GM19099 (cell line): ENCODE data around the gene OCA2.

Experiments
- POLR2A ChIP-seq: IDR thresholded peaks from 3 replicates; pipeline ENCODE4 v1.6.1; 2011; ENCODE audit warnings: low read depth; ENCODE audit not compliant: insufficient read length; ENCODE audit errors: extremely low read depth

OCA2 gene

DNA sequence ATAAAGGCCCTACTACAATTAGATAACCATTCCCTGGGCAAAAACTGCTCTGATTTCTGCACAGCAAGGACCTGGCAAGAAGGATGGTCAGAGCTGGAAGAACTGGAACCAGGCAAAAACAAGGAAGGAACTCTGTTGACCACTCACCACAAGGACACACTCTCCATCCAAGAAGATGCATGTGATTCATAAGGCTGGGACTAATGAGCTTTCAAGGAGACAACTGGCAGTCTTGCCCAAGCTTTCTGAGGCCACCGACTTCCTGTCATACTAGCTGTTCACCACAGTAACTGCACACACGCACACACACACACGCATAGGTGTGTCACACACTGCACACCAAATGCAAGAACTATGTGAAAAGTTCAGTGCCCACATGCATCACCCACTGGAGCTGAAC is 256.6 kb downstream of the OCA2 start:
- TF ChIP-seq POLR2A, result no peak

DNA sequence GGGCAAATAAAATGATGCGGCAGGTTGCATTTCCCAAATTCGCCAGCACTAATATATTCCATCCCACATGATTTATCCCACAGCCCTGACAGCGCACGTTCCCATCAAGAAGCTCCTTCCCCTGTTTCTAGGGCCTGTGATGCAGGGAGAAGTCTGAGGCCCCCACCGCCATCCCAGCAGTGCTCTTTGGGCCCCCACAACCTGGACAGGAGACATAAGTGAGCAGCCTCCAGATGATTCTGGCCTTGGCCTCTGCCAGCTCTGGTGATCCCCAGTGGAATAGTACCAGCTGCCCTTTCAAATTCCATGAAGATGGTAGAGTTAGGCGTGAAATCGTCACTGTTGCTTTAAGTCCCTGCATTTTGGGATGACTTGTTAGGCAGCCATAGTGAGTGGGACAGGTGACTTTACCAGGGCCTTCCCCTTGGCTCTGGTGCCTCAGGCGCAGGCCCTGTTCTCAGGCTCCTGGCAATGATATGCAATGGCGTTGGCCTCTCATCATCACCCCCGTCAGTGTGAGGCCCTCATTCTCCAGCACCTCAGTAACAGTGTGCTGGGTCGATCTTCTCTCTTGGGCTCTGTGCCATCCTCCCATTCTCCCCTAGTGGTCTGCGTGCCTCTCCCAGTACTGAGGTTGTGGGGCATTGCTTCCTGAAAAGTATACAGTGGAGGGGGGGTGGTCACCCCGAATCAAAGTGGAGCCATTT is 263.7 kb downstream of the OCA2 start:
- TF ChIP-seq POLR2A, result no peak

DNA sequence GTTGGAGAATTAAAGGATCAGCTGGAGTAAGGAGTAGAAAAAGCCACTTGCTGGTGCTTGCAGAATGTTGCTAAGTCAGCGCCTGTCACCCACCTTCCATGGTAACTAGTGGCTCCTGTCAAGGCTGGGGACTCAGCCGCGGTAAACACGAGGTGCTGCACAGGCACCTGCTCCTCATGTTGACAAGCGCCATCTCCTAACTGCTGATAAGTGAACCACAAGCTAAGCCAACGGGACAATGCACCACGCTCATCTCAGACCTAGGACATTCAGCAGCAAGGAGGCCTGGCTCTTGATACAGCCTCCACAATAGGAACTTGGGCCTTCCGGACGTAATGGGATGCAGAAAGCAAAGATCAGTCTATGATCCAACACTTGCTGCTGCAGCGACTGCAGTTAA is 264.4 kb downstream of the OCA2 start:
- TF ChIP-seq POLR2A, result no peak

DNA sequence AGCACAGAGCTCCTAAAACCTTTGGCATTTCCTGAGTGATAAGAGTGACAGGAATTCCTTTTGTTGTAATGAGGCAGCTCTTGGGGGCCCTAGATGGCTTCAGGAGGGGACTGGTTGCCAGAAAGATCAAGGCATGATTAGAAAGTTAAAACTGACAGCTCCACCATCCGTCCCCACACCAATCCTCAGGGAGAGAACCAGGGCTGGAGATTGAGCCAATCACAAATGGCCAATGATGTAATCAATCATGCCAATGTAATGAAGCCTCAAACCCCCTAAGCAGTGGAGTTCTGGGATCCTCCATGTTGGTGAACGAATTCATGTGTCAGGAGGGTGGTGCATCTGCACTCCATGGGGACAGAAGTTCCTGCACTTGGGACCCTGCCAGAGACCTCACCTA is 265.1 kb downstream of the OCA2 start:
- no peak for TF ChIP-seq POLR2A

DNA sequence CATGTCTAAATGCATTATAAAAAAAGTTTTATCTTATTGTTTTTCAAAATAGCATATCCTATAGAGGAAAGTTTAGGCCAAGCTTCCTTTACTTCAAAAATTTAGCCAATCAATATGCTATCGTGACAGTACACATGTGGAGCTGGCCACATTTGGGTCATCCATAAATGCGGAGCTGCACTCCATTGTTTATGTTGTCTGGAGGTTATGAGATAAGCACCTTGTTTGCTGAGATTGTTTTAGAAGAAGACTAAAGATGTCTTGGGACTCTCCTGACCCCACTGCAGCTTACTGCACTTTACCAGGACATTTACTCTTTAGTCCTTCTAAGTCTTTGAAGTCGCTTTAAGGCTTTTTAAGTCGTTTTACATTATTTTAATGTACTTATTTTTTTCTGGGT is 265.9 kb downstream of the OCA2 start:
- TF ChIP-seq POLR2A, result no peak

DNA sequence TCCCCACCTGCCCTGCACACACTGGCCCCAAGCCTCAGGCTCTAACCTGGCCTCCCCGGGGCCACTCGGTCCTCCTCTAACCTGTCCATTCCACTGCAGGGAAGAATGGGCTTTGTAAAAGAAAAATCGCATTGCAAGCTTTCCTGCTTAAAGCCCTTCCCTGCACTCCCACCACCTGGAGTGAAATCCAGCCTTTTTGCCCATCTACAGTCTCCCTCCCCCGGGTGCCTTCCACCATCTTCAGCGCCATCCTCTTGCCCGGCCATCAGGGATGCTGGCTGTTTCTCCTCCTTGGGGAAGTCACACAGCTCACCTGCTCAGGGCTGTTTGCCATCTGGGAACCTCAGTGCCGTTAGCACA is 266.9 kb downstream of the OCA2 start:
- no peak for TF ChIP-seq POLR2A

DNA sequence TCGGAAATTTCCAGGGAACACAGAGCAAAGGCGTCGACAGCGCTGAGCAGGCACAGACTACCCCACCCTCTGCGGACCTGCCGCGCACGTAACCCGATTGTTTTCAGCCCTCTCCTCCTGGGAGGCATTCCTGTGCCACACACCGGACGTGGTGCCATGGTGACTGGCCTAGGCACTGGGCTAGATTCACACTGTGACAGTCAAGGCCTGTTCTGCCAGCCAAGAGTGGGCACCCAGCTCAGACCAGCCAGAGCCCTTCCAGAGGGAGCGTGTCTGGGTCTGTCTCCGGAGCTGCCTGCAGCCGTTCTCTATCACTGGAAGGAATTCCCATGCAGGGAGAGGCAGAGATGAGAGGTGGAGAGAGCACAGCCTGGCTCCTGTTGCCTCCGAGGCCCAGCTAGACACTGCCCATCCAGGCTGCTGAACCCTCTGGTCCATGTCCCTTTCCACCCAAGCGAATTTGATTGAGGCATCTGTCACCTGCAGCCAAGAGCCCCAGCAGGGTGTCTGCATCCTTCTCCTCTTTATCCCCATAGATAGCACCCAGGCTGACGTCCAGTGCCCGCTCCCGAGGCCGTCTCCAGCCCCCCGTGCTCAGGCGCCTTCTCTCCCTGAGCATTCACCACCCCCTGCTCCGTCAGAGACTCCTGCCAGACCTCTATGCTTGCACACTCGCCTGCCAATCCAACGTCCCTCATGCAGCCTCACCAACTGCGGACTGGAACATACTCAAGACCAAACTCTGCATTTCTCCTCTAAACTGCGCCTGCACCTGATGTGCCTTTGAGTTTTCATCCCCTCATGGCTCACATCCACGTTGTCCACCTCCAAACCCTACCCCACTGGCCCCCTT is 267.5 kb downstream of the OCA2 start:
- no peak for TF ChIP-seq POLR2A

DNA sequence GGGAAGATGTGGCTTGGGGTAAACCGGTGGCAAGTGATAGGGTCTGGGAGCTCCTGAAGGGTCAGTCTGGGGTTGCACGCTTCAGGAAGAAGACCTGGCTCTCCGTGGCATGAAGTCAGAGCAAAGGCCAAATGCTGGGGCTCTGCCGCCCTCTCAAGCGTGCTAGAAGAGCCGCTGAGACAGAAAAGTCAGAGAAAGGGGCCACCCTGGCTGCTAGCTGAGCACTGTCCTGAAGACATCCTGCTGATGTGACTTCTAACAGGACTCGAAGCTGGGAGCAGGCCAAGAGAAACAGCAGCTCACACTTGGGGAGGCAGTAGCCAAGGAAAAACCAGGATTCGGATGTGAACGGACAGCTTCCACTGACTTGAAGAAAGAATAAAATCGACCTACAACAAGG is 270.4 kb downstream of the OCA2 start:
- no peak for TF ChIP-seq POLR2A

DNA sequence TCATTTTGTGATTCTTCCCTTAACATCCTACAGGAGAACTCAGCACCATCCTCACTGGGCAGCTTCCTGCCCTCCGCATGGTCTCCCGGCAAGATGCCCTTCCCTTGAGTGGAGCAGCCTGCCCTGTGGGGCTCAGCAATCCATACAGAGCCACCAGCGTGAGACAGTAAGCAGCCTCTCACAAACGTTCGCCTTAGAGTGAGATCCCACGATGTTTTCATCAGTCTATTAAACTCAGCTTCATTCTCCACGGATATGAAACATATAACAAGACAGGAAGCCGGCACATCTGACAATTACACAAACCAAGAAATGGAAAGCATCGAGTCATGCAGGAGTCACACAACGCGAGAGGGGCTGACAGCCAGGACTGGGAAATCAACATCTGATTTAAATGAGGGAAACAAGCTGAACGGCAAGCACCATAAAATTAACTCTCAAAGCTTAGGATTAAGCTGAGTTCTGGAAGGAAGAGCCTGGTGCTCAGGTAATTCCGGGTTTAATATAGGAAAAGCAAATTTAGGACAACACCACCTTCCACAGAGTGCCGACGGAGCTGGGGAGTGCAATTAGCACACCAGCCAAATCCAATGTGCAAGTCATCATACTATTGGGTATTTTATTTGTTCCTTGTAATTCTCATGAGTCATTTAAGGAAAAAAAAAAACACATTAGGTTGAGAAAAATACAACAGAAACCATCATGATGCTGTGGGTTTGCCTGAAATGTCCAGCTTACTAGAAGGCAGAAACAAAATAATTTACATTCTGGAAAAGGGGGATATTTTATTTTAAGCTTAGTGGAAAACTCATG is 272.0 kb downstream of the OCA2 start:
- TF ChIP-seq POLR2A, result no peak

DNA sequence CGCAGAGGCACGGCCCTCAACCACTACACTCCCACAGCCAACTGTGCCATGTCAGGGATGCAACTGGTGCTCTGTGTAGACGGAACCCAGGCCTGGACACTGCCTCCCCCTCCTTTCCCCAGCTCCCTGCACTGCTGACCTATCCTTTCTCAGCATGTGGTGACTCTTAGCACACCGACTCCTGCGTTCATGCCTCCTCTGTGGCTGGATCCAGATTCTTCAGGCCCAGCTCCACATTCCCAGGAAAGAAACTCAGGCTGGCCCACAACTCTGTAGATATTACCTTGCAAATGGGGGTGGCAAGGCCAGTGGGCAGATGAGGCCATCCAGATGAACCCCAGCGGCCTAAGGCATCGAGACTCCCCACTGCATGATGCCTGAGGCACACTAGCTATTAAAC is 272.7 kb downstream of the OCA2 start:
- no peak for TF ChIP-seq POLR2A

DNA sequence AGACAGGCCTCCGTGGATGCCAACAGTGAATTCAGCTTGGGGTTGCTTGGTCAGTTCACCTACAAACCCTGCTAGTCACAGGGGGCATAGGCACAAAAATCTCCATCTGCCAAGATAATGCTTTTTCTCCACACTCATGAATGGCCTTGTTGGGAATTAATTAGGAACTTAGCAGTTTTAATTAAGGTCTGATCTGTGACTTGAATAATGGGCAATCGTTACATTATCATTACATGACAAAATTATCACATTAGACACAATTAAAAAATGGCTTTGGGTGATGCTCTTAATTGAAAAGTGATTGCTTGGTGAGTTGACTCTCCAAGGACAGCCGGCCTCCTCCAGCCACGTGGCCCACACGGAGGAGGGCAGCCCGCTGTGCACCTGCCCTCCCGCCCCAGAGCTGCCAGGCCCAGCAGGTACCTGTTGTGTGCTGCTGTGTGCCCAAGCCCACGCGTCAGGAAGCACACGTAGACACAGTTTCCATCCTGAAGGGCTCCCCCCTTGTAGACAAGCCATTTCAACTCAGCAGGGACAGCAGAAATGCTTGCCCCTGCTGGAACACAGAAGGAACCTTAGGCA is 274.2 kb downstream of the OCA2 start:
- no peak for TF ChIP-seq POLR2A

DNA sequence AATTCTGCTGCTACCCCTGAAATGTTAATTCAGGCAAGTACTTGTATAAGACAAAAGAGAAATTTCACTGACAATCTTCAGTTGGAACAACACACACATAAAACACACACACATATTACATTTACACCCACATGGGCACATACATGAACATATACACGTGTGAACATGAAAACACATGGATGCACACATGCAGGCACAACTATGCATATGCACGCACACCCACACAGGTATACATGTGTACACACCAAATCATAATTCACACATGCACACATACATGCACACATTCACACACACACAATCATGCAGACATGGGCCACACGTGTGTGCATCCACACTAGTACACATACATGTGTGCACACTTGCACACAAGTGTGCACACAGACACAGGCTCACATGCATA is 277.8 kb downstream of the OCA2 start:
- no peak for TF ChIP-seq POLR2A

DNA sequence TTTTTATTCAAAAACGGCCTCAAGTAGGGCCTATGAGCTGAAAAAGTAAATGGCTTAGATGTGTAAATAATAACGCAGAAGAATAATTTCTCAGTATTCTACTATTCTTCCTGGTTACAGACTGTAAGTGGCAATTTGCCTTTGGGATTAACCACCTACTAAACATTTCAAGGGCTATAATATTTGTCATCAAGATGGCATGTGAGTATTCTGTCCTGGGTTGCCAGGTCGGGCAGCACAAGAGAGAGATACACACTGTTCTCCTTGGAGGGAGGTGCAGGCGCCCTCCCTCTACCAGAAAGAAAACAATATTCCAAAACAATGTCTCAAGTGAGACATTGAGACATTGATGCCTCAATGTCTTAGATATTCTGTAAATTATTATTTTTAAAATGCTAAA is 278.4 kb downstream of the OCA2 start:
- TF ChIP-seq POLR2A, result no peak

DNA sequence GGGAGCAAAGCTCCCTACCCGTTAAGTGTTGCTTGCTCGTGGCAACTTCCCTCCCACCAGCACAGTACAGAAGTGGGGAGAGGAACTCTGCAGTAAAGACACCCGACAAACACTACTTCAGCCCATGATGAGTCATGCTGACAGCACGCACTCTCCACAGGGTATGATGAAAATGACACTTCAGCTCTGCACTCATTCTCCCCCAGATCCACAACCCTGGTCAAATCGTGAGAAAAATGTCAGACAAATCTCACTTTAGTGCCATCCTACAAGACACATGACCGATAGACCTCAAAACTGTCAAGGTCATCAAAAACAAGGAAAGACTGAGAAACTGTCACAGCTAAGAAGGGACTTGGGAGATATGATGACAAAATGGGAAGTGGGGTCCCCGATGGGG is 278.9 kb downstream of the OCA2 start:
- no peak for TF ChIP-seq POLR2A

DNA sequence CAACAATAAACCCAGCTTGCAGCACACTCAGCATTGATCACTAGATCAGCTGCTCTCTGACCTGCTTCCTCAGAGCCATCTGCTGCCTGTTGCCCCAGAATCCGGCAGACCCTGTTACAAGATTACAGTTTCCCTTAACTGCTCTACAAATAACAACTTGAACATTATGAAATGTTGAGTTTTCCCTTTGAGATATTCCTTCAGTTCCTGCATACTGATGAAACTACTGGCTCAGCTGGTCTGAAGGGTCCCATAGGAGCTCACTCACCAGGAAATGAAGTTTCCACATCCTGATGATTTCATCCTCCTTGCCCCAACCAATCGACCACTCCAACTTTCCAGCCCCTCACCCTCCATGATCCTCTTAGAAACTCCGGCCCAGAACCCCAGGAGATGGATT is 281.9 kb downstream of the OCA2 start:
- no peak for TF ChIP-seq POLR2A
